GM18873 (cell line): Measurements from ENCODE around the gene CLDN1.
"Not testable (repeated sequence)": the region's sequence is repeated elsewhere in the genome, so short reads cannot be mapped to it uniquely, and the experiment has no call there.

Experiments
- ATAC-seq: cut with Tn5 transposase; IDR thresholded peaks from one replicate; pipeline ENCODE4 v1.9.1; 2021; ENCODE audit warnings: mild to moderate bottlenecking, moderate library complexity, moderate number of reproducible peaks; ENCODE audit not compliant: unreplicated experiment, low FRiP score

CLDN1 gene

GRCh38 chr3:190301591-190301990, 20.7 kb downstream of the CLDN1 start:
- ATAC-seq = no peak

- ATAC-seq = no peak
Measured at GRCh38 chr3:190299969-190300368, 22.3 kb downstream of the CLDN1 start.

GRCh38 chr3:190294030-190294429, 28.2 kb downstream of the CLDN1 start:
- no peak for ATAC-seq

- ATAC-seq = no peak
Measured at GRCh38 chr3:190293621-190294020, 28.6 kb downstream of the CLDN1 start.

GRCh38 chr3:190291994-190292584, 30.2 kb downstream of the CLDN1 start:
- no peak for ATAC-seq

- ATAC-seq = no peak
Measured at GRCh38 chr3:190289989-190290388, 32.3 kb downstream of the CLDN1 start.

- ATAC-seq = no peak
Measured at GRCh38 chr3:190288836-190289235, 33.4 kb downstream of the CLDN1 start.

- ATAC-seq = no peak
Measured at GRCh38 chr3:190286014-190286413, 36.2 kb downstream of the CLDN1 start.

GRCh38 chr3:190281308-190282051, 40.8 kb downstream of the CLDN1 start:
- no peak for ATAC-seq

- ATAC-seq = no peak
Measured at GRCh38 chr3:190279690-190280089, 42.6 kb downstream of the CLDN1 start.

GRCh38 chr3:190272747-190273146, 49.5 kb downstream of the CLDN1 start:
- ATAC-seq = no peak

- no peak for ATAC-seq
Measured at GRCh38 chr3:190269101-190269500, 53.1 kb downstream of the CLDN1 start.

GRCh38 chr3:190267464-190267863, 54.8 kb downstream of the CLDN1 start:
- not testable (repeated sequence) for ATAC-seq

GRCh38 chr3:190266913-190267290, 55.3 kb downstream of the CLDN1 start:
- no peak for ATAC-seq

- ATAC-seq = no peak
Measured at GRCh38 chr3:190266265-190266912, 55.9 kb downstream of the CLDN1 start.

- ATAC-seq = no peak
Measured at GRCh38 chr3:190265796-190266195, 56.5 kb downstream of the CLDN1 start.

GRCh38 chr3:190265126-190265525, 57.1 kb downstream of the CLDN1 start:
- ATAC-seq = no peak

- no peak for ATAC-seq
Measured at GRCh38 chr3:190261740-190262139, 60.5 kb downstream of the CLDN1 start.

GRCh38 chr3:190261015-190261414, 61.2 kb downstream of the CLDN1 start:
- ATAC-seq = no peak

GRCh38 chr3:190260301-190260700, 61.9 kb downstream of the CLDN1 start:
- ATAC-seq = no peak

GRCh38 chr3:190258634-190259033, 63.6 kb downstream of the CLDN1 start:
- ATAC-seq = no peak
